ENCODE data around the gene HELLS. TPM values are rescaled to one million over a fixed set of nuclear protein-coding genes. Genes with fewer than 3 reads are reported as not detected.

Gene HELLS
- total RNA-seq (10 to 100 TPM in 4 of 5 donors, 1 to 10 TPM in 1; 8.3 to 21.4 (median 13.0) TPM), total RNA-seq (4.6 to 147 (median 14.8) reads per million in 29 experiments)
- 15.5 TPM for total RNA-seq (2013)

- WGBS (ENCODE audit: insufficient coverage): 0% methylated on average over 37 of the region's 48 CpGs
- peak; percentile 76 to 83 (median 78) for ATAC-seq (replicated peaks in 1 of 4)
- CTCF ChIA-PET: interaction anchor here in 1 of 2 donors (0.6 kb wide), 1 partner anchor 185 kb away, joined by 3 read pairs; no protein-coding TSS in a partner anchor
Observed at GRCh38 chr10:94545391-94546048, at the start of gene HELLS. Gene HELLS, plus strand, starts transcription at chr10:94545788. Its CDS starts 134 bp downstream, at chr10:94545922.

GRCh38 chr10:94496010-94496409, 49.6 kb upstream of the HELLS start:
- no peak for DNase-seq
- Mint-ChIP-seq H3K27ac (no peak overlapping the region), H3K27me3 (peaks cover 0 to 8% of the 10 kb centered on the region in 2 donors), H3K36me3 (no peaks in the 10 kb centered on the region), H3K4me1 (no peaks in the 10 kb centered on the region), H3K9me3 (no peaks in the 10 kb centered on the region), H3K4me3 (no peak overlapping the region)
- Histone ChIP-seq H3K36me3 (ENCODE audit: control insufficient read depth in 2 of 2, extremely low read depth in 1 of 2, insufficient read depth in 1 of 2, low read length in 1 of 2) (no peaks in the 10 kb centered on the region), H3K27ac (ENCODE audit: low read length) (no peak overlapping the region), H3K4me1 (ENCODE audit: control insufficient read depth in 1 of 2, extremely low read depth in 1 of 2, insufficient read depth in 2 of 2, low read length in 2 of 2) (no peaks in the 10 kb centered on the region), H3K4me3 (ENCODE audit: control insufficient read depth in 1 of 2, extremely low read depth in 1 of 2, low read length in 1 of 2) (no peak overlapping the region), H3K27me3 (replicated peaks in 1 of 2; ENCODE audit: control insufficient read depth in 2 of 2, extremely low read depth in 1 of 2, insufficient read depth in 2 of 2, low read length in 1 of 2) (no peaks in the 10 kb centered on the region), H3K9me3 (no peaks in the 10 kb centered on the region)
- ChIA-PET POLR2A (no interaction called here), CTCF (no interaction called here)
- ATAC-seq (replicated peaks in 1 of 4): no peak
- 84% methylated on average over 3 of the region's 4 CpGs for WGBS (ENCODE audit: insufficient coverage)

More at GRCh38 chr10:94545391-94546048, at the start of gene HELLS:
- no peaks in the 10 kb centered on the region for H3K27me3 ChIP-seq (replicated peaks in 1 of 2; ENCODE audit: control insufficient read depth in 2 of 2, extremely low read depth in 1 of 2, insufficient read depth in 2 of 2, low read length in 1 of 2)
- peak within 1 kb of the TSS; percentile 73 to 99 for H3K4me3 ChIP-seq (ENCODE audit: control insufficient read depth in 1 of 2, extremely low read depth in 1 of 2, low read length in 1 of 2)
- peak within 1 kb of the TSS; percentile 75 for H3K27ac ChIP-seq (ENCODE audit: low read length)
- POLR2A ChIA-PET: interaction anchor here in 1 of 2 donors (0.6 kb wide), 1 partner anchor 10 kb away, joined by 3 read pairs; no protein-coding TSS in a partner anchor
- peaks cover 11% of the 10 kb centered on the region in 2 experiments for H3K4me1 ChIP-seq (ENCODE audit: control insufficient read depth in 1 of 2, extremely low read depth in 1 of 2, insufficient read depth in 2 of 2, low read length in 2 of 2)
- H3K27ac Mint-ChIP-seq: peak within 1 kb of the TSS; percentile 78 to 90
- no peaks in the 10 kb centered on the region for H3K9me3 ChIP-seq
- peak; percentile 22 to 80 (median 52) for DNase-seq
- peaks cover 22 to 26% (median 24%) of the 10 kb centered on the region in 3 donors for H3K4me1 Mint-ChIP-seq
- peaks cover 0 to 2% of the 10 kb centered on the region in 2 donors for H3K27me3 Mint-ChIP-seq
- H3K9me3 Mint-ChIP-seq: no peaks in the 10 kb centered on the region
- H3K4me3 Mint-ChIP-seq: peak within 1 kb of the TSS; percentile 90 to 98 (median 96)
- H3K36me3 ChIP-seq (ENCODE audit: control insufficient read depth in 2 of 2, extremely low read depth in 1 of 2, insufficient read depth in 1 of 2, low read length in 1 of 2): no peaks in the 10 kb centered on the region
- H3K36me3 Mint-ChIP-seq: no peaks in the 10 kb centered on the region

- ChIA-PET POLR2A (no interaction called here), CTCF (no interaction called here)
- no peak overlapping the region for H3K27ac ChIP-seq (ENCODE audit: low read length)
- WGBS (ENCODE audit: insufficient coverage): no CpG with 5 or more reads among the region's 3 CpGs
- no peak for DNase-seq
- H3K27me3 Mint-ChIP-seq: peaks cover 0 to 8% of the 10 kb centered on the region in 2 donors
- ATAC-seq (replicated peaks in 1 of 4): no peak
- H3K4me1 Mint-ChIP-seq: no peaks in the 10 kb centered on the region
- H3K27me3 ChIP-seq (replicated peaks in 1 of 2; ENCODE audit: control insufficient read depth in 2 of 2, extremely low read depth in 1 of 2, insufficient read depth in 2 of 2, low read length in 1 of 2): no peaks in the 10 kb centered on the region
- H3K9me3 ChIP-seq: no peaks in the 10 kb centered on the region
- no peaks in the 10 kb centered on the region for H3K36me3 Mint-ChIP-seq
- H3K4me1 ChIP-seq (ENCODE audit: control insufficient read depth in 1 of 2, extremely low read depth in 1 of 2, insufficient read depth in 2 of 2, low read length in 2 of 2): no peaks in the 10 kb centered on the region
- no peak overlapping the region for H3K4me3 ChIP-seq (ENCODE audit: control insufficient read depth in 1 of 2, extremely low read depth in 1 of 2, low read length in 1 of 2)
- H3K36me3 ChIP-seq (ENCODE audit: control insufficient read depth in 2 of 2, extremely low read depth in 1 of 2, insufficient read depth in 1 of 2, low read length in 1 of 2): no peaks in the 10 kb centered on the region
- no peak overlapping the region for H3K27ac Mint-ChIP-seq
- H3K4me3 Mint-ChIP-seq: no peak overlapping the region
- H3K9me3 Mint-ChIP-seq: no peaks in the 10 kb centered on the region
Observed at GRCh38 chr10:94496646-94497045, 48.9 kb upstream of the HELLS start.

- no peaks in the 10 kb centered on the region for H3K36me3 ChIP-seq (ENCODE audit: control insufficient read depth in 2 of 2, extremely low read depth in 1 of 2, insufficient read depth in 1 of 2, low read length in 1 of 2)
- Mint-ChIP-seq H3K36me3 (no peaks in the 10 kb centered on the region), H3K4me3 (no peak overlapping the region), H3K4me1 (no peaks in the 10 kb centered on the region), H3K9me3 (no peaks in the 10 kb centered on the region), H3K27ac (no peak overlapping the region), H3K27me3 (peaks cover 4 to 8% of the 10 kb centered on the region in 2 donors)
- CTCF ChIA-PET: no interaction called here
- H3K4me3 ChIP-seq (ENCODE audit: control insufficient read depth in 1 of 2, extremely low read depth in 1 of 2, low read length in 1 of 2): no peak overlapping the region
- no peaks in the 10 kb centered on the region for H3K4me1 ChIP-seq (ENCODE audit: control insufficient read depth in 1 of 2, extremely low read depth in 1 of 2, insufficient read depth in 2 of 2, low read length in 2 of 2)
- H3K9me3 ChIP-seq: no peaks in the 10 kb centered on the region
- POLR2A ChIA-PET: no interaction called here
- H3K27ac ChIP-seq (ENCODE audit: low read length): no peak overlapping the region
- DNase-seq (no peak), ATAC-seq (replicated peaks in 1 of 4) (no peak)
- H3K27me3 ChIP-seq (replicated peaks in 1 of 2; ENCODE audit: control insufficient read depth in 2 of 2, extremely low read depth in 1 of 2, insufficient read depth in 2 of 2, low read length in 1 of 2): no peaks in the 10 kb centered on the region
- WGBS (ENCODE audit: insufficient coverage): no CpG with 5 or more reads among the region's 5 CpGs
Observed at GRCh38 chr10:94500063-94500462, 45.5 kb upstream of the HELLS start.

- H3K27me3 Mint-ChIP-seq: peaks cover 5 to 10% of the 10 kb centered on the region in 2 donors
- ATAC-seq (replicated peaks in 1 of 4): no peak
- WGBS (ENCODE audit: insufficient coverage): no CpG with 5 or more reads among the region's 5 CpGs
- H3K36me3 Mint-ChIP-seq: no peaks in the 10 kb centered on the region
- ChIA-PET POLR2A (interaction anchor here in 1 of 2 donors (0.6 kb wide), 1 partner anchor 189 kb away, joined by 4 read pairs; no protein-coding TSS in a partner anchor), CTCF (no interaction called here)
- H3K27ac Mint-ChIP-seq: no peak overlapping the region
- Histone ChIP-seq H3K4me3 (ENCODE audit: control insufficient read depth in 1 of 2, extremely low read depth in 1 of 2, low read length in 1 of 2) (no peak overlapping the region), H3K36me3 (ENCODE audit: control insufficient read depth in 2 of 2, extremely low read depth in 1 of 2, insufficient read depth in 1 of 2, low read length in 1 of 2) (no peaks in the 10 kb centered on the region), H3K27ac (ENCODE audit: low read length) (no peak overlapping the region), H3K27me3 (replicated peaks in 1 of 2; ENCODE audit: control insufficient read depth in 2 of 2, extremely low read depth in 1 of 2, insufficient read depth in 2 of 2, low read length in 1 of 2) (peaks cover 0 to 3% of the 10 kb centered on the region in 2 experiments), H3K9me3 (no peaks in the 10 kb centered on the region), H3K4me1 (ENCODE audit: control insufficient read depth in 1 of 2, extremely low read depth in 1 of 2, insufficient read depth in 2 of 2, low read length in 2 of 2) (no peaks in the 10 kb centered on the region)
- DNase-seq: no peak
- H3K9me3 Mint-ChIP-seq: no peaks in the 10 kb centered on the region
- no peaks in the 10 kb centered on the region for H3K4me1 Mint-ChIP-seq
- no peak overlapping the region for H3K4me3 Mint-ChIP-seq
Observed at GRCh38 chr10:94521276-94522250, 24.0 kb upstream of the HELLS start.

GRCh38 chr10:94524146-94524545, 21.4 kb upstream of the HELLS start:
- ChIA-PET POLR2A (interaction anchor here in 1 of 2 donors (0.7 kb wide), 1 partner anchor 854 kb away, joined by 6 read pairs; no protein-coding TSS in a partner anchor), CTCF (no interaction called here)
- Mint-ChIP-seq H3K4me3 (no peak overlapping the region), H3K27ac (no peak overlapping the region), H3K9me3 (no peaks in the 10 kb centered on the region), H3K27me3 (peaks cover 10 to 11% of the 10 kb centered on the region in 2 donors), H3K4me1 (no peaks in the 10 kb centered on the region), H3K36me3 (no peaks in the 10 kb centered on the region)
- no peak for DNase-seq
- 90% methylated on average over 5 of the region's 7 CpGs for WGBS (ENCODE audit: insufficient coverage)
- Histone ChIP-seq H3K27me3 (replicated peaks in 1 of 2; ENCODE audit: control insufficient read depth in 2 of 2, extremely low read depth in 1 of 2, insufficient read depth in 2 of 2, low read length in 1 of 2) (peaks cover 0 to 6% of the 10 kb centered on the region in 2 experiments), H3K36me3 (ENCODE audit: control insufficient read depth in 2 of 2, extremely low read depth in 1 of 2, insufficient read depth in 1 of 2, low read length in 1 of 2) (no peaks in the 10 kb centered on the region), H3K9me3 (no peaks in the 10 kb centered on the region), H3K4me3 (ENCODE audit: control insufficient read depth in 1 of 2, extremely low read depth in 1 of 2, low read length in 1 of 2) (no peak overlapping the region), H3K4me1 (ENCODE audit: control insufficient read depth in 1 of 2, extremely low read depth in 1 of 2, insufficient read depth in 2 of 2, low read length in 2 of 2) (no peaks in the 10 kb centered on the region), H3K27ac (ENCODE audit: low read length) (no peak overlapping the region)
- no peak for ATAC-seq (replicated peaks in 1 of 4)
